Measurements from ENCODE around the gene PDE6C.

- TF ChIP-seq EZH2 (IDR thresholded peaks at IDR 0.05) (no peak), POLR2AphosphoS5 (IDR thresholded peaks at IDR 0.05; ENCODE audit: borderline replicate concordance, low read depth, low read length) (no peak), FOXP2 (optimal IDR thresholded peaks at IDR 0.05; ENCODE audit: control extremely low read depth, extremely low read length, insufficient read depth) (no peak)
Observed at GRCh38 chr10:93576888-93577287, 35.4 kb upstream of the PDE6C start.

Measured in SK-N-MC (cell line).